ENCODE data around the gene GABRB3.

DNA sequence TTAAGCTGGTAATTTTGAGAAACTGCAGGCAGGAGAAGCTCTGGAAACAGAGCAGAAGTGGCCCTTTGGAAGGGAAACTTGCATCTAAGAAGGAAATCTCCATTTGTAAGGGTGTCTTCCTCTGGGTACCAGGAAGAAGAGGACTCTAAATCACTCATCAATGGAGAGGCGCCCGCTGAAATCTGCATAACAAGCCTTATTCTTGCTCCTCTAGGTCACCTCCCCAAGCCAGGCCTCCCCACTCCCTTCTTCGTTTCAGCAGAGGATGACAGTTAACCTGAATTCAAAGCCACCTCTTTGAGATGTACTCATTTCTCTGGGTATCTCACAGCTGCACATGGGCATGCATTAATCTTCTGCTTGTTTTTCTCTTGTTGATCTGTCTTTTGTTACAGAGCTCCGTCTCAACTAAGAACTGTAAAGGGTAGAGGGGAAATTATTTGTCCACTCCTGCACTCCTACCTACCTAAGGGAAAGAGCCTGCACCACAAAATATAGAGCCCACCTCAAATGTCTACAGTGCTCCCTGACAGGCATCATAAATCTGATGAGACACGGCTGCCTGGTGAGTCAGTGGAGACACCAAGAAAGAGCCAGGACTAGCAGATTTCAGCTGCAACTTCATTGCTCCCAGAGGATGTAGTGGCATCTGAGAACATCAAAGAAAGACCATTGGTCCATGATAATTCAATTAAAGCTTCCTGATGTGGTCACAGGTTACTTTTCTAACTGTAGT is 51.5 kb downstream of the GABRB3 start:
- TF ChIP-seq, protein P1, sequence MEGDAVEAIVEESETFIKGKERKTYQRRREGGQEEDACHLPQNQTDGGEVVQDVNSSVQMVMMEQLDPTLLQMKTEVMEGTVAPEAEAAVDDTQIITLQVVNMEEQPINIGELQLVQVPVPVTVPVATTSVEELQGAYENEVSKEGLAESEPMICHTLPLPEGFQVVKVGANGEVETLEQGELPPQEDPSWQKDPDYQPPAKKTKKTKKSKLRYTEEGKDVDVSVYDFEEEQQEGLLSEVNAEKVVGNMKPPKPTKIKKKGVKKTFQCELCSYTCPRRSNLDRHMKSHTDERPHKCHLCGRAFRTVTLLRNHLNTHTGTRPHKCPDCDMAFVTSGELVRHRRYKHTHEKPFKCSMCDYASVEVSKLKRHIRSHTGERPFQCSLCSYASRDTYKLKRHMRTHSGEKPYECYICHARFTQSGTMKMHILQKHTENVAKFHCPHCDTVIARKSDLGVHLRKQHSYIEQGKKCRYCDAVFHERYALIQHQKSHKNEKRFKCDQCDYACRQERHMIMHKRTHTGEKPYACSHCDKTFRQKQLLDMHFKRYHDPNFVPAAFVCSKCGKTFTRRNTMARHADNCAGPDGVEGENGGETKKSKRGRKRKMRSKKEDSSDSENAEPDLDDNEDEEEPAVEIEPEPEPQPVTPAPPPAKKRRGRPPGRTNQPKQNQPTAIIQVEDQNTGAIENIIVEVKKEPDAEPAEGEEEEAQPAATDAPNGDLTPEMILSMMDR (IDR thresholded peaks at IDR 0.05; ENCODE audit: low read depth, low read length, poor library complexity, severe bottlenecking) = no peak
- TF ChIP-seq EZH2phosphoT487 (IDR thresholded peaks at IDR 0.05; ENCODE audit: borderline replicate concordance, low read length) = no peak

Data from DOHH2 (cell line).